HEK293 (cell line): ENCODE measurements around the gene VWC2L.

Source experiments
- CTCF ChIA-PET: fragments of 350-600 bp; formaldehyde crosslinking; extraction: SDS; loops from one replicate; lab custom pipeline; 2021; ENCODE audit warnings: antibody characterized with exemption; lab: Yijun Ruan, JAX
- POLR2A ChIA-PET: fragments of 300-600 bp; formaldehyde crosslinking; extraction: SDS; loops from one replicate; lab custom pipeline; 2020; ENCODE audit warnings: antibody characterized with exemption, inconsistent platforms; lab: Yijun Ruan, JAX
- H3K27ac ChIP-seq: fragments of 200-500 bp; sonication (Bioruptor generic); 2 replicates; pipeline ENCODE4 v1.5.1; 2014; ENCODE audit warnings: low read depth, low read length, control low read depth, inconsistent platforms; ENCODE audit errors: extremely low read depth
- H3K36me3 ChIP-seq, 2 experiments: fragments of 200-500 bp in 1 of 2; sonication (Bioruptor generic) in 1 of 2; 1 replicate in 1 of 2; 2 replicates in 1 of 2; pipeline ENCODE4 v1.5.1; 2014 to 2017; ENCODE audit warnings: inconsistent platforms in 2 of 2, low read length in 2 of 2; ENCODE audit not compliant: control insufficient read depth in 2 of 2, insufficient read depth in 1 of 2
- H3K4me1 ChIP-seq: fragments of 200-500 bp; sonication (Bioruptor generic); 2 replicates; pipeline ENCODE4 v1.5.1; 2014; ENCODE audit warnings: mild to moderate bottlenecking, low read length, inconsistent platforms; ENCODE audit not compliant: control insufficient read depth, insufficient read depth
- H3K4me3 ChIP-seq: 2 replicates; pipeline ENCODE4 v1.5.1; 2011; ENCODE audit warnings: low read depth, mild to moderate bottlenecking, control low read depth, low read length, moderate library complexity
- H3K9me3 ChIP-seq: fragments of 200-500 bp; sonication (Bioruptor generic); 2 replicates; pipeline ENCODE4 v1.5.1; 2014; ENCODE audit warnings: low read depth, low read length, inconsistent platforms; ENCODE audit not compliant: control insufficient read depth, insufficient read depth
- HOXC10 ChIP-seq: sonication (generic); formaldehyde crosslinking; IDR thresholded peaks from 2 replicates; pipeline ENCODE4 v1.8.1; 2023; ENCODE audit warnings: mild to moderate bottlenecking, missing genetic modification reagents
- PRDM1 ChIP-seq: fragments of 450-650 bp; formaldehyde crosslinking; IDR thresholded peaks from 2 replicates; pipeline ENCODE4; 2016; ENCODE audit warnings: missing biosample characterization, missing genetic modification characterization
- REPIN1 ChIP-seq: fragments of 450-650 bp; formaldehyde crosslinking; IDR thresholded peaks from 2 replicates; pipeline ENCODE4 v1.5.1; 2017; ENCODE audit warnings: missing biosample characterization, missing genetic modification characterization, low read depth
- TCF7L2 ChIP-seq: IDR thresholded peaks from 2 replicates; pipeline ENCODE4 v1.6.1; 2011; ENCODE audit warnings: low read depth, mild to moderate bottlenecking, inconsistent platforms, low read length, moderate library complexity, borderline replicate concordance
- ZNF121 ChIP-seq: fragments of 450-650 bp; formaldehyde crosslinking; IDR thresholded peaks from 2 replicates; pipeline ENCODE4 v1.5.1; 2016; ENCODE audit warnings: missing biosample characterization, missing genetic modification characterization
- ZNF138 ChIP-seq: fragments of 450-650 bp; formaldehyde crosslinking; IDR thresholded peaks from 2 replicates; pipeline ENCODE4 v1.5.1; 2016; ENCODE audit warnings: missing biosample characterization, missing genetic modification characterization, borderline replicate concordance
- ZNF24 ChIP-seq: fragments of 450-650 bp; formaldehyde crosslinking; IDR thresholded peaks from 2 replicates; pipeline ENCODE4 v1.5.1; 2016; ENCODE audit warnings: missing biosample characterization, missing genetic modification characterization
- ZNF473 ChIP-seq: fragments of 450-650 bp; formaldehyde crosslinking; IDR thresholded peaks from 2 replicates; pipeline ENCODE4 v1.5.1; 2017; ENCODE audit warnings: missing biosample characterization, missing genetic modification characterization
- ZNF529 ChIP-seq: fragments of 450-650 bp; formaldehyde crosslinking; IDR thresholded peaks from 2 replicates; pipeline ENCODE4 v1.5.1; 2017; ENCODE audit warnings: missing genetic modification characterization, missing biosample characterization; ENCODE audit not compliant: insufficient replicate concordance
- ZNF544 ChIP-seq: fragments of 450-650 bp; formaldehyde crosslinking; IDR thresholded peaks from 2 replicates; pipeline ENCODE4 v1.5.0; 2017; ENCODE audit warnings: missing biosample characterization, missing genetic modification characterization
- ZNF658 ChIP-seq: fragments of 450-650 bp; formaldehyde crosslinking; IDR thresholded peaks from 2 replicates; pipeline ENCODE4; 2016; ENCODE audit warnings: missing biosample characterization, missing genetic modification characterization
- ZNF670 ChIP-seq: fragments of 450-650 bp; formaldehyde crosslinking; IDR thresholded peaks from 2 replicates; pipeline ENCODE4 v1.5.1; 2016; ENCODE audit warnings: missing biosample characterization, missing genetic modification characterization, low read depth
- TF ChIP-seq, protein P1 (sequence below): fragments of 450-650 bp; formaldehyde crosslinking; IDR thresholded peaks from 2 replicates; pipeline ENCODE4 v1.5.1; 2016; ENCODE audit warnings: missing biosample characterization, missing genetic modification characterization
- TF ChIP-seq, protein P2 (sequence below): fragments of 450-650 bp; formaldehyde crosslinking; IDR thresholded peaks from 2 replicates; pipeline ENCODE4 v1.5.1; 2016; ENCODE audit warnings: missing biosample characterization, missing genetic modification characterization, low read depth
- TF ChIP-seq, protein P3 (sequence below): fragments of 450-650 bp; formaldehyde crosslinking; IDR thresholded peaks from 2 replicates; pipeline ENCODE4 v1.5.1; 2017; ENCODE audit warnings: missing biosample characterization, missing genetic modification characterization
- TF ChIP-seq, protein P4 (sequence below): fragments of 450-650 bp; formaldehyde crosslinking; IDR thresholded peaks from 2 replicates; pipeline ENCODE4 v1.5.1; 2017; ENCODE audit warnings: missing biosample characterization, mild to moderate bottlenecking, missing genetic modification characterization, moderate library complexity
- TF ChIP-seq, protein P5 (sequence below): fragments of 450-650 bp; formaldehyde crosslinking; IDR thresholded peaks from 2 replicates; pipeline ENCODE4 v1.5.1; 2016; ENCODE audit warnings: missing biosample characterization, missing genetic modification characterization
- TF ChIP-seq, protein P6 (sequence below): fragments of 450-650 bp; formaldehyde crosslinking; IDR thresholded peaks from 2 replicates; pipeline ENCODE4 v1.5.1; 2016; ENCODE audit warnings: missing biosample characterization, missing genetic modification characterization

VWC2L gene

DNA sequence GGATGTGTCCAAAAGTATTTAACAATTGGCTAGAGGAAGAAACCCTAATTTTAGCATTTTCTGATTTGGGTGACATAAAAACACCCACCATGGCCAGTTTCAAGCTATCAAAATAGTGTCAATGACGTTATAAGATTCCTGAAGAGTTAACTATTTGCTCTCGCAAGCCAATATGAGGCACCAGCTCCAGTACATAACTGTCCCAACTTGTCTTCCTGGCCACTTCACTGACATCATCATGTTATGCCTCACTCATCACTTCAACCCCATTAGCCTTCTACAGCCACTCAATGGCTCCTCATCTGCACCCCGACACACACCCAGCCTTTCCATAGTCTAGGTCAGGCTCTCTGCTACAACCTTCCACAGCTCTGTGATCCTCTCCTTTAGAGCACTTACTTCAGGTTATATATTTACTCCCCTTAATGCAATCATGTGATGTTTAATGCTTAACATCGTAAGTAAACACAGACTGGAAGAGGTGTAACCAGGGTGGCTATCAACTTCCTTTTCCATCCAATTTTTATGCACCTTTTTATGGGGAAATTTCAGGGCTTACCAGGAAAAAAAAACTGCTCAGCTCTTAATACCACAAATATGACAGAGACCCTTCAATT is 158.7 kb downstream of the VWC2L start:
- CTCF ChIA-PET = no interaction called here
- Histone ChIP-seq H3K36me3 (no peaks in the 10 kb centered on the region), H3K4me3 (no peak overlapping the region), H3K9me3 (no peaks in the 10 kb centered on the region), H3K4me1 (no peaks in the 10 kb centered on the region), H3K27ac (no peak overlapping the region)
- TF ChIP-seq TCF7L2 = no peak
- TF ChIP-seq, protein P1, sequence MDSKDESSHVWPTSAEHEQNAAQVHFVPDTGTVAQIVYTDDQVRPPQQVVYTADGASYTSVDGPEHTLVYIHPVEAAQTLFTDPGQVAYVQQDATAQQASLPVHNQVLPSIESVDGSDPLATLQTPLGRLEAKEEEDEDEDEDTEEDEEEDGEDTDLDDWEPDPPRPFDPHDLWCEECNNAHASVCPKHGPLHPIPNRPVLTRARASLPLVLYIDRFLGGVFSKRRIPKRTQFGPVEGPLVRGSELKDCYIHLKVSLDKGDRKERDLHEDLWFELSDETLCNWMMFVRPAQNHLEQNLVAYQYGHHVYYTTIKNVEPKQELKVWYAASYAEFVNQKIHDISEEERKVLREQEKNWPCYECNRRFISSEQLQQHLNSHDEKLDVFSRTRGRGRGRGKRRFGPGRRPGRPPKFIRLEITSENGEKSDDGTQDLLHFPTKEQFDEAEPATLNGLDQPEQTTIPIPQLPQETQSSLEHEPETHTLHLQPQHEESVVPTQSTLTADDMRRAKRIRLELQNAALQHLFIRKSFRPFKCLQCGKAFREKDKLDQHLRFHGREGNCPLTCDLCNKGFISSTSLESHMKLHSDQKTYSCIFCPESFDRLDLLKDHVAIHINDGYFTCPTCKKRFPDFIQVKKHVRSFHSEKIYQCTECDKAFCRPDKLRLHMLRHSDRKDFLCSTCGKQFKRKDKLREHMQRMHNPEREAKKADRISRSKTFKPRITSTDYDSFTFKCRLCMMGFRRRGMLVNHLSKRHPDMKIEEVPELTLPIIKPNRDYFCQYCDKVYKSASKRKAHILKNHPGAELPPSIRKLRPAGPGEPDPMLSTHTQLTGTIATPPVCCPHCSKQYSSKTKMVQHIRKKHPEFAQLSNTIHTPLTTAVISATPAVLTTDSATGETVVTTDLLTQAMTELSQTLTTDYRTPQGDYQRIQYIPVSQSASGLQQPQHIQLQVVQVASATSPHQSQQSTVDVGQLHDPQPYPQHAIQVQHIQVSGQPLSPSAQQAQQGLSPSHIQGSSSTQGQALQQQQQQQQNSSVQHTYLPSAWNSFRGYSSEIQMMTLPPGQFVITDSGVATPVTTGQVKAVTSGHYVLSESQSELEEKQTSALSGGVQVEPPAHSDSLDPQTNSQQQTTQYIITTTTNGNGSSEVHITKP (tag by site-specific recombination) = no peak
- no peak for TF ChIP-seq HOXC10 (CRISPR knock-in tag)
- POLR2A ChIA-PET = no interaction called here

DNA sequence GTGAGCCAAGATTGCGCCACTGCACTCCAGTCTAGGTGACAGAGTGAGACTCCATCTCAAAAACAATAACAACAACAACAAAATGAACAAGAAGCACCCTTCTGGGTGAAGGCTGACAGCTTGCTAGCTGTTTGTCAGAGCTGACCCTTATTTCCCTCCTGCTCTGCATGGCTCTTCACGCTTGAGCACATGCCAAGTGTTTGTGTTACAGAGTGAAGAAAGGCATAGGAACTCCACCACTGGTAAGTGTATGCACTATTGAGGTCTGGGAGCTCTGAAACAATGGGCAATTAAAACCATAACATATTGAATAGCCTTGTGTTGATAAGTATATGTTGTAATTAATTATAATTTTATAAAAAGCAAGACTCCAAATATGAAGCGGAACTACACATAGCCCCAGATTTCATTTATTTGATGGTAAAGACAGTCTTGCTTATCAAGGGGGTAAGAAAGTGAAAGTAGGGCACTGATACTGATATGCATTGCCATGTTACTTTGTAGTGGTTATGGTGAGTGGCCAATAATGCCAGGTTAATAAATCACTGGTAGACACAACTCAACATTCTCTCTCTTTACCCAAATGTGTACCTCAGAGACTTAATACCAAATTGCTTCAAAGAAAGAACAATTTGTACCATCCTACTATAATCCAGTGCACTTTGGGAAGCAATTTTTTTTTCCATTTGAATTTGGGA is 163.4 kb downstream of the VWC2L start:
- ChIA-PET POLR2A (no interaction called here), CTCF (interaction anchor here (0.6 kb wide), 1 partner anchor 9 kb away, joined by 5 read pairs; no protein-coding TSS in a partner anchor)
- Histone ChIP-seq H3K4me3 (no peak overlapping the region), H3K4me1 (no peaks in the 10 kb centered on the region), H3K36me3 (no peaks in the 10 kb centered on the region), H3K27ac (no peak overlapping the region), H3K9me3 (no peaks in the 10 kb centered on the region)
- no peak for TF ChIP-seq ZNF658
- no peak for TF ChIP-seq ZNF529
- no peak for TF ChIP-seq ZNF121 (tag by site-specific recombination)
- no peak for TF ChIP-seq ZNF544 (tag by site-specific recombination)
- TF ChIP-seq, protein P2, sequence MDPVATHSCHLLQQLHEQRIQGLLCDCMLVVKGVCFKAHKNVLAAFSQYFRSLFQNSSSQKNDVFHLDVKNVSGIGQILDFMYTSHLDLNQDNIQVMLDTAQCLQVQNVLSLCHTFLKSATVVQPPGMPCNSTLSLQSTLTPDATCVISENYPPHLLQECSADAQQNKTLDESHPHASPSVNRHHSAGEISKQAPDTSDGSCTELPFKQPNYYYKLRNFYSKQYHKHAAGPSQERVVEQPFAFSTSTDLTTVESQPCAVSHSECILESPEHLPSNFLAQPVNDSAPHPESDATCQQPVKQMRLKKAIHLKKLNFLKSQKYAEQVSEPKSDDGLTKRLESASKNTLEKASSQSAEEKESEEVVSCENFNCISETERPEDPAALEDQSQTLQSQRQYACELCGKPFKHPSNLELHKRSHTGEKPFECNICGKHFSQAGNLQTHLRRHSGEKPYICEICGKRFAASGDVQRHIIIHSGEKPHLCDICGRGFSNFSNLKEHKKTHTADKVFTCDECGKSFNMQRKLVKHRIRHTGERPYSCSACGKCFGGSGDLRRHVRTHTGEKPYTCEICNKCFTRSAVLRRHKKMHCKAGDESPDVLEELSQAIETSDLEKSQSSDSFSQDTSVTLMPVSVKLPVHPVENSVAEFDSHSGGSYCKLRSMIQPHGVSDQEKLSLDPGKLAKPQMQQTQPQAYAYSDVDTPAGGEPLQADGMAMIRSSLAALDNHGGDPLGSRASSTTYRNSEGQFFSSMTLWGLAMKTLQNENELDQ (tag by site-specific recombination) = no peak
- TF ChIP-seq ZNF24 (tag by site-specific recombination) = no peak
- no peak for TF ChIP-seq PRDM1 (tag by site-specific recombination)
- TF ChIP-seq ZNF670 = no peak
- TF ChIP-seq, protein P3, sequence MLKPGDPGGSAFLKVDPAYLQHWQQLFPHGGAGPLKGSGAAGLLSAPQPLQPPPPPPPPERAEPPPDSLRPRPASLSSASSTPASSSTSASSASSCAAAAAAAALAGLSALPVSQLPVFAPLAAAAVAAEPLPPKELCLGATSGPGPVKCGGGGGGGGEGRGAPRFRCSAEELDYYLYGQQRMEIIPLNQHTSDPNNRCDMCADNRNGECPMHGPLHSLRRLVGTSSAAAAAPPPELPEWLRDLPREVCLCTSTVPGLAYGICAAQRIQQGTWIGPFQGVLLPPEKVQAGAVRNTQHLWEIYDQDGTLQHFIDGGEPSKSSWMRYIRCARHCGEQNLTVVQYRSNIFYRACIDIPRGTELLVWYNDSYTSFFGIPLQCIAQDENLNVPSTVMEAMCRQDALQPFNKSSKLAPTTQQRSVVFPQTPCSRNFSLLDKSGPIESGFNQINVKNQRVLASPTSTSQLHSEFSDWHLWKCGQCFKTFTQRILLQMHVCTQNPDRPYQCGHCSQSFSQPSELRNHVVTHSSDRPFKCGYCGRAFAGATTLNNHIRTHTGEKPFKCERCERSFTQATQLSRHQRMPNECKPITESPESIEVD (tag by site-specific recombination) = no peak
- TF ChIP-seq, protein P4, sequence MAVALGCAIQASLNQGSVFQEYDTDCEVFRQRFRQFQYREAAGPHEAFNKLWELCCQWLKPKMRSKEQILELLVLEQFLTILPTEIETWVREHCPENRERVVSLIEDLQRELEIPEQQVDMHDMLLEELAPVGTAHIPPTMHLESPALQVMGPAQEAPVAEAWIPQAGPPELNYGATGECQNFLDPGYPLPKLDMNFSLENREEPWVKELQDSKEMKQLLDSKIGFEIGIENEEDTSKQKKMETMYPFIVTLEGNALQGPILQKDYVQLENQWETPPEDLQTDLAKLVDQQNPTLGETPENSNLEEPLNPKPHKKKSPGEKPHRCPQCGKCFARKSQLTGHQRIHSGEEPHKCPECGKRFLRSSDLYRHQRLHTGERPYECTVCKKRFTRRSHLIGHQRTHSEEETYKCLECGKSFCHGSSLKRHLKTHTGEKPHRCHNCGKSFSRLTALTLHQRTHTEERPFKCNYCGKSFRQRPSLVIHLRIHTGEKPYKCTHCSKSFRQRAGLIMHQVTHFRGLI (tag by site-specific recombination) = no peak
- TF ChIP-seq, protein P5, sequence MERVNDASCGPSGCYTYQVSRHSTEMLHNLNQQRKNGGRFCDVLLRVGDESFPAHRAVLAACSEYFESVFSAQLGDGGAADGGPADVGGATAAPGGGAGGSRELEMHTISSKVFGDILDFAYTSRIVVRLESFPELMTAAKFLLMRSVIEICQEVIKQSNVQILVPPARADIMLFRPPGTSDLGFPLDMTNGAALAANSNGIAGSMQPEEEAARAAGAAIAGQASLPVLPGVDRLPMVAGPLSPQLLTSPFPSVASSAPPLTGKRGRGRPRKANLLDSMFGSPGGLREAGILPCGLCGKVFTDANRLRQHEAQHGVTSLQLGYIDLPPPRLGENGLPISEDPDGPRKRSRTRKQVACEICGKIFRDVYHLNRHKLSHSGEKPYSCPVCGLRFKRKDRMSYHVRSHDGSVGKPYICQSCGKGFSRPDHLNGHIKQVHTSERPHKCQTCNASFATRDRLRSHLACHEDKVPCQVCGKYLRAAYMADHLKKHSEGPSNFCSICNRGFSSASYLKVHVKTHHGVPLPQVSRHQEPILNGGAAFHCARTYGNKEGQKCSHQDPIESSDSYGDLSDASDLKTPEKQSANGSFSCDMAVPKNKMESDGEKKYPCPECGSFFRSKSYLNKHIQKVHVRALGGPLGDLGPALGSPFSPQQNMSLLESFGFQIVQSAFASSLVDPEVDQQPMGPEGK (tag by site-specific recombination) = no peak
- TF ChIP-seq REPIN1 (tag by site-specific recombination) = no peak
- no peak for TF ChIP-seq ZNF138 (tag by site-specific recombination)
- TF ChIP-seq ZNF473 (tag by site-specific recombination) = no peak
- TF ChIP-seq, protein P6, sequence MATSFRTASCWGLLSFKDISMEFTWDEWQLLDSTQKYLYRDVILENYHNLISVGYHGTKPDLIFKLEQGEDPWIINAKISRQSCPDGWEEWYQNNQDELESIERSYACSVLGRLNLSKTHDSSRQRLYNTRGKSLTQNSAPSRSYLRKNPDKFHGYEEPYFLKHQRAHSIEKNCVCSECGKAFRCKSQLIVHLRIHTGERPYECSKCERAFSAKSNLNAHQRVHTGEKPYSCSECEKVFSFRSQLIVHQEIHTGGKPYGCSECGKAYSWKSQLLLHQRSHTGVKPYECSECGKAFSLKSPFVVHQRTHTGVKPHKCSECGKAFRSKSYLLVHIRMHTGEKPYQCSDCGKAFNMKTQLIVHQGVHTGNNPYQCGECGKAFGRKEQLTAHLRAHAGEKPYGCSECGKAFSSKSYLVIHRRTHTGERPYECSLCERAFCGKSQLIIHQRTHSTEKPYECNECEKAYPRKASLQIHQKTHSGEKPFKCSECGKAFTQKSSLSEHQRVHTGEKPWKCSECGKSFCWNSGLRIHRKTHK (tag by site-specific recombination) = no peak
